Muscle layer of duodenum (tissue), 2 donors: ENCODE measurements around the gene PRR5.
A peak's percentile ranks its signal among the peaks of the same experiment; 100 is the strongest.

Experiments
- H3K27ac ChIP-seq: one replicate; pipeline ENCODE4 v1.7.0; 2013; ENCODE audit warnings: mild to moderate bottlenecking, low read length
- H3K27me3 ChIP-seq: one replicate; pipeline ENCODE4 v1.7.0; 2013; ENCODE audit warnings: low read depth, mild to moderate bottlenecking, control low read depth, low read length
- H3K36me3 ChIP-seq, 2 donors: one replicate each; pipeline ENCODE4 v1.7.0; 2013; ENCODE audit warnings: low read length in 2 of 2, control low read depth in 1 of 2, mild to moderate bottlenecking in 1 of 2; ENCODE audit not compliant: insufficient read depth in 2 of 2, control insufficient read depth in 1 of 2
- H3K4me1 ChIP-seq, 2 donors: one replicate each; pipeline ENCODE4 v1.7.0; 2013; ENCODE audit warnings: low read length in 2 of 2, mild to moderate bottlenecking in 2 of 2, control low read depth in 1 of 2, moderate library complexity in 1 of 2; ENCODE audit not compliant: insufficient read depth in 2 of 2, control insufficient read depth in 1 of 2
- H3K4me3 ChIP-seq, 2 donors: one replicate each; pipeline ENCODE4 v1.7.0; 2013; ENCODE audit warnings: low read length in 2 of 2, low read depth in 1 of 2, mild to moderate bottlenecking in 1 of 2
- H3K9me3 ChIP-seq, 2 donors: one replicate each; pipeline ENCODE4 v1.7.0; 2013; ENCODE audit warnings: low read length in 2 of 2, control low read depth in 1 of 2, mild to moderate bottlenecking in 1 of 2; ENCODE audit not compliant: control insufficient read depth in 1 of 2
- donor health status: healthy.

PRR5 gene

DNA sequence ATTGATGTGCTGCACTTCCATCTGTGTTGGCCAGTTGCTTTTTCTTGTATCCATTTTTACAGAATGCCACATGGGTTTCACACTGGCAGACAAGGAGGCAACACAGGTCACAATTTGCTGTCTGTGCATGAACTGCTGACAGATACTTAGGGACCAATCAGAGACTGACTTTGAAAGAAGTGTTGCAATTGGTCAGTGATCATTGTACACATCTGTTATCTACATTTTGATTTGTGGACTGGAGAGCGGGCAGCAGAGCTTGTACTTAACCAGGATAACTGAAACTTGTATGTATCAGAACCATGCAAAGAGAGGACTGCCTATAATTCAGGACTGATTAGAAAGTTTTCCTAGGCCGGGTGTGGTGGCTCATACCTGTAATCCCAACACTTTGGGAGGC, 21.8 kb downstream of the PRR5 start:
- H3K27me3 ChIP-seq, result no peaks in the 10 kb centered on the region
- H3K27ac ChIP-seq, result no peak overlapping the region
- no peak overlapping the region for H3K4me3 ChIP-seq
- H3K9me3 ChIP-seq, result no peaks in the 10 kb centered on the region
- peaks cover 0 to 4% of the 10 kb centered on the region in 2 donors for H3K36me3 ChIP-seq
- H3K4me1 ChIP-seq, result peaks cover 0 to 5% of the 10 kb centered on the region in 2 donors

DNA sequence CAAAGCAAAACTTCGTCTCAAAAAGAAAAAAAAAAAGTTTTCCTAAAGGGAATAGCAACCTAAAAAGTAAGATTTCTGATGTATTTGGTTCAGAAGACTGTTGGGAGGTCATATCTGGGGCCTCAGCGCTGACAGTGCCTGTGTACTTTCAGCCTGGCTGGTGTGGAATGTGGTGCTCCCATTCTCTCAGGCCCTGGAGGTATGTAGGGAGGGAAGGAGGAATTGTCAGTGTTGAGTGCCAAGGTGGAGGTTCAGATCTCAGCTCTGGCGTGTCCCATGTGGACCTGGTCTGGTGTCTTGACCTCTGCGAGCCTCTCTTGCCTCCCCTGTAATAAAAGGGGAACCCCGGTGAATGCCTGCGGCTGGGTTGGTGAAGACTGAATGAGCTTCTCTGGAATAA, 22.4 kb downstream of the PRR5 start:
- Histone ChIP-seq H3K36me3 (peaks cover 0 to 4% of the 10 kb centered on the region in 2 donors), H3K27me3 (no peaks in the 10 kb centered on the region), H3K27ac (no peak overlapping the region), H3K9me3 (no peaks in the 10 kb centered on the region), H3K4me3 (no peak overlapping the region), H3K4me1 (peaks cover 0 to 11% of the 10 kb centered on the region in 2 donors)

DNA sequence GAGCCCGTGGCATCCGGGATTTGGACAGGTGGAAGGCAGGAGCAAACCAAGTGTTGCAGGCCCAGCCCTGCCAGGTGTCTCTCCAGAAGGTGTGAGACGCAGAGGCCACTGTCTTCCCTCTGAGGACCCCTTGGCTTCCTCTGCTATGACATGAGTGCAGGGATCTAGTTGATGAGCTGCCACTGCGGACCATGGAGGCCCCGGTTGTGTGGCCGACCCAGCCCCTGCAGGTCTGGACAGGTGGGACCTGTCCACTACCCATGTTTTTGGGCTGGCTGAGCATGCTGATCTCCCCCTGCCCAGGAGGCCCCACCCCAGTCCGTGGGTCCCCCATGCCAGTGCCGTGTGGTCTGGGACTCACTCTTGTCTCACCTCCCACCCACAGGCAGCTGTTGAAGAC, 22.9 kb downstream of the PRR5 start:
- Histone ChIP-seq H3K4me1 (peaks cover 0 to 15% of the 10 kb centered on the region in 2 donors), H3K36me3 (peaks cover 0 to 4% of the 10 kb centered on the region in 2 donors), H3K27me3 (no peaks in the 10 kb centered on the region), H3K4me3 (no peak overlapping the region), H3K27ac (no peak overlapping the region), H3K9me3 (no peaks in the 10 kb centered on the region)

GRCh38 chr22:44726439-44726838, 24.4 kb downstream of the PRR5 start:
- Histone ChIP-seq H3K4me3 (no peak overlapping the region), H3K36me3 (peaks cover 0 to 4% of the 10 kb centered on the region in 2 donors), H3K27me3 (no peaks in the 10 kb centered on the region), H3K4me1 (peaks cover 4 to 18% of the 10 kb centered on the region in 2 donors), H3K9me3 (no peaks in the 10 kb centered on the region), H3K27ac (no peak overlapping the region)

GRCh38 chr22:44727148-44727547, 25.1 kb downstream of the PRR5 start:
- H3K4me1 ChIP-seq, result peaks cover 4 to 18% of the 10 kb centered on the region in 2 donors

GRCh38 chr22:44727709-44728108, 25.7 kb downstream of the PRR5 start:
- Histone ChIP-seq H3K9me3 (no peaks in the 10 kb centered on the region), H3K27me3 (no peaks in the 10 kb centered on the region), H3K27ac (no peak overlapping the region), H3K4me3 (no peak overlapping the region), H3K4me1 (peaks cover 4 to 18% of the 10 kb centered on the region in 2 donors), H3K36me3 (peaks cover 0 to 2% of the 10 kb centered on the region in 2 donors)

More at GRCh38 chr22:44727148-44727547, 25.1 kb downstream of the PRR5 start:
- H3K27ac ChIP-seq, result no peak overlapping the region
- H3K27me3 ChIP-seq, result no peaks in the 10 kb centered on the region
- H3K4me3 ChIP-seq, result no peak overlapping the region
- no peaks in the 10 kb centered on the region for H3K36me3 ChIP-seq
- no peaks in the 10 kb centered on the region for H3K9me3 ChIP-seq

- peaks cover 0 to 4% of the 10 kb centered on the region in 2 donors for H3K36me3 ChIP-seq
- H3K27me3 ChIP-seq, result no peaks in the 10 kb centered on the region
- H3K4me3 ChIP-seq, result no peak overlapping the region
- no peaks in the 10 kb centered on the region for H3K9me3 ChIP-seq
- peaks cover 4 to 18% of the 10 kb centered on the region in 2 donors for H3K4me1 ChIP-seq
- peak overlapping the region; percentile 51 for H3K27ac ChIP-seq
Measured at GRCh38 chr22:44728761-44729324, 26.8 kb downstream of the PRR5 start.

DNA sequence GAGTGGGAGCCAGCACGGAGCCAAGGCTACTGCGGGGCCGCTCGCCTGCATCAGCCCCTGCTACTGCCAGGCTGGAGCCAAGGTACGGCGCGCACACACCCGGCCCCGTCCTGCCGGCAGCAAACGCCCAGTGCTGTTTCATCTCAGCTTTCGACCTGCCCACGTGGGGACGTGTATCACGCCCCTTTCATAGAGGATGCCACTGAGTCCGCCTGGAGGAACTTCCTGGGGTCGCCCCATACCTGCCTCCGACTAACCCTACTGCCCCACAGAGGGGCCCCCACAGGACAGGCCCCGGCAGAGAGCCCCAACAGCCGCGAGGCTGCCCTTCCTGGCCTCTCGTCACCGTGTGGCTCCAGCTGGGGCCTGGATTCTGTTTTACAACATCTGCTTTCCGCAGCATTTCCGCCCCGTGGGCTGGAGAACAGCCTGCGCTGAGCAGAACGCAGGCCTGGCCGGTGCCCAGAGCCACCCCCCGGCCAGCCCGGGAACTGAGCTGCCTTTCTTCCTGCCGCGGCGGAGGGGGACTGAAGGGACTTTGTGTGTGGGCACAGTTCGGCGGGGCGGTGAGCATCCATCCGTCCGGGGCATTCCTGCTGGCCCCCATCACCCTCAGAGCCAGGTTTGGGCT, 27.5 kb downstream of the PRR5 start:
- no peaks in the 10 kb centered on the region for H3K27me3 ChIP-seq
- peak overlapping the region in 1 of 2 donors; percentile 33 for H3K4me3 ChIP-seq
- H3K4me1 ChIP-seq, result peaks cover 4 to 18% of the 10 kb centered on the region in 2 donors
- H3K36me3 ChIP-seq, result peaks cover 0 to 4% of the 10 kb centered on the region in 2 donors
- no peaks in the 10 kb centered on the region for H3K9me3 ChIP-seq
- H3K27ac ChIP-seq, result peak overlapping the region; percentile 51

- peak overlapping the region in 1 of 2 donors; percentile 33 for H3K4me3 ChIP-seq
- H3K27me3 ChIP-seq, result no peaks in the 10 kb centered on the region
- H3K4me1 ChIP-seq, result peaks cover 4 to 18% of the 10 kb centered on the region in 2 donors
- H3K27ac ChIP-seq, result no peak overlapping the region
- H3K36me3 ChIP-seq, result peaks cover 0 to 4% of the 10 kb centered on the region in 2 donors
- H3K9me3 ChIP-seq, result no peaks in the 10 kb centered on the region
Measured at GRCh38 chr22:44730022-44730393, 28.0 kb downstream of the PRR5 start.

- peaks cover 0 to 4% of the 10 kb centered on the region in 2 donors for H3K36me3 ChIP-seq
- H3K9me3 ChIP-seq, result no peaks in the 10 kb centered on the region
- no peak overlapping the region for H3K27ac ChIP-seq
- H3K4me3 ChIP-seq, result no peak overlapping the region
- H3K27me3 ChIP-seq, result no peaks in the 10 kb centered on the region
- H3K4me1 ChIP-seq, result peaks cover 4 to 18% of the 10 kb centered on the region in 2 donors
Measured at GRCh38 chr22:44730490-44731356, 28.7 kb downstream of the PRR5 start.

DNA sequence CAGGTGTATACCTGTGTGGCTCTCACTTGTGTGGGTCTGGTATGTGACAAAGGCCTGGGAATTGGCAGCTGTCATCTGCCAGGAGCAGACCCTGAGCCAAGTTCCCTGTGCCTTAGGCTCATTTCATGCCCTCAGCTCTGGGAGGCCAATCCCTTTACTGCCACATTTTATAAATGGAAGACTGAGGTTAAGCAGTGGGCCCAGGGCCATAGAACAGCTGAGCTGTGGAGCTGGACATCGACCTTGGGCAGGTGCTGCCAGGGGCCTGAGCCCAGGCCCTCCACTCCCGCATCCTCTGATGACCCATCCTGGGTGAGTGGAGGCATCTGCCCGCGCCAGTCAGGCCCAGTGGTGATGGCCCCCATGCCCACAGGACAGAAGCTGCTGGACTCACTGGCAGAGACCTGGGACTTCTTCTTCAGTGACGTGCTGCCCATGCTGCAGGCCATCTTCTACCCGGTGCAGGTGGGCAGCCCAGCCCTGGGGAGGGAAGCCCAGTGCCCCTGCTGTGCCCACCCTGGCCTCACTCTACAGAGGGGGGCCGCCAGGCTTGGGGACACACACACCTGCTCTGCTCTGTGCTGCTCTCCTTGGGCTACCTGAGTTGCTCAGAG, 29.5 kb downstream of the PRR5 start:
- Histone ChIP-seq H3K9me3 (no peaks in the 10 kb centered on the region), H3K4me3 (no peak overlapping the region), H3K27ac (no peak overlapping the region), H3K4me1 (peaks cover 4 to 18% of the 10 kb centered on the region in 2 donors), H3K27me3 (no peaks in the 10 kb centered on the region), H3K36me3 (peaks cover 0 to 4% of the 10 kb centered on the region in 2 donors)
